GM12878 (cell line): Measurements from ENCODE around the gene SHISA4. TPM values are rescaled to one million over a fixed set of nuclear protein-coding genes. Genes with fewer than 3 reads are reported as not detected.

Experiments used
- ATAC-seq: fragments of 200-7000 bp; cut with Tn5 transposase; 3 replicates; pipeline ENCODE4 v1.9.1; 2020; ENCODE audit warnings: mild to moderate bottlenecking, moderate library complexity
- BruUV-seq: library from RNA; stranded (reverse); fragments of 400-500 nt; replicated peaks from 2 replicates; lab custom pipeline; 2021; lab: Mats Ljungman, UMichigan
- CTCF ChIA-PET: fragments of 300-600 bp; sonication (Branson Sonifier 250); formaldehyde crosslinking; extraction: SDS; loops from one replicate; lab custom pipeline; 2021; ENCODE audit warnings: inconsistent platforms; lab: Yijun Ruan, JAX
- POLR2A ChIA-PET: fragments of 350-600 bp; formaldehyde crosslinking; extraction: SDS; loops from one replicate; lab custom pipeline; 2021; ENCODE audit warnings: inconsistent platforms; lab: Charles Lee
- RAD21 ChIA-PET: fragments of 300-600 bp; sonication (Branson Sonifier 250); formaldehyde crosslinking; loops from one replicate; lab custom pipeline; 2023; ENCODE audit warnings: antibody characterized with exemption; ENCODE audit not compliant: unreplicated experiment; lab: Charles Lee
- SMC1A ChIA-PET: fragments of 300-600 bp; sonication (Branson Sonifier 250); formaldehyde crosslinking; loops from one replicate; lab custom pipeline; 2023; ENCODE audit not compliant: unreplicated experiment, uncharacterized antibody; lab: Charles Lee
- DNase-seq: peaks from one replicate; pipeline ENCODE4 v3.0.0-alpha.2; 2011; ENCODE audit warnings: low read depth, low spot score
- FAIRE-seq: peaks from 3 replicates; lab custom pipeline; 2011; peaks lifted over from hg19 to GRCh38; lab: Jason Lieb, UNC
- H2AFZ ChIP-seq: 2 replicates; pipeline ENCODE4 v1.6.0; 2011; ENCODE audit warnings: low read depth, low read length, control low read depth; ENCODE audit not compliant: control insufficient read depth
- H3K27ac ChIP-seq: 2 replicates; pipeline ENCODE4 v1.5.1; 2011; ENCODE audit warnings: control low read depth; ENCODE audit not compliant: control insufficient read depth, insufficient read depth
- H3K27me3 ChIP-seq, 2 experiments: replicated peaks in 1 of 2; 2 replicates each; pipeline versions ENCODE4 v1.6.0 to v1.6.1; 2011; ENCODE audit warnings: low read length in 1 of 2; ENCODE audit not compliant: control insufficient read depth in 2 of 2, insufficient read depth in 2 of 2
- H3K36me3 ChIP-seq, 2 experiments: 2 replicates each; pipeline ENCODE4 v1.5.1; 2011; ENCODE audit warnings: low read length in 1 of 2; ENCODE audit not compliant: control insufficient read depth in 2 of 2, insufficient read depth in 2 of 2
- H3K4me1 ChIP-seq: 2 replicates; pipeline ENCODE4 v1.6.1; 2011; ENCODE audit warnings: mild to moderate bottlenecking, low read length, moderate library complexity, mixed read lengths; ENCODE audit not compliant: control insufficient read depth, insufficient read depth
- H3K4me2 ChIP-seq: 2 replicates; pipeline ENCODE4 v1.6.0; 2011; ENCODE audit warnings: control low read depth; ENCODE audit not compliant: control insufficient read depth, insufficient read depth
- H3K4me3 ChIP-seq: fragments of 200-600 bp; sonication (generic); 2 replicates; pipeline ENCODE4 v1.5.1; 2016
- H3K79me2 ChIP-seq: 2 replicates; pipeline ENCODE4 v1.6.0; 2011; ENCODE audit warnings: low read length; ENCODE audit not compliant: control insufficient read depth, insufficient read depth
- H3K9ac ChIP-seq: 2 replicates; pipeline ENCODE4 v1.8.0; 2011; ENCODE audit warnings: low read length, control low read depth, mixed read lengths; ENCODE audit not compliant: control insufficient read depth, insufficient read depth
- H3K9me3 ChIP-seq: replicated peaks from 3 replicates; pipeline ENCODE4 v1.5.1; 2011; ENCODE audit warnings: mild to moderate bottlenecking, low read length; ENCODE audit not compliant: control insufficient read depth, insufficient read depth
- H4K20me1 ChIP-seq: 2 replicates; pipeline ENCODE4 v1.6.0; 2011; ENCODE audit not compliant: control insufficient read depth, insufficient read depth
- CHD1 ChIP-seq: IDR thresholded peaks from 2 replicates; pipeline ENCODE4 v1.6.1; 2012; ENCODE audit warnings: low read depth, low read length, improper control_type of control experiment
- CREB1 ChIP-seq: IDR thresholded peaks from 2 replicates; pipeline ENCODE4 v1.6.1; 2012; ENCODE audit warnings: low read depth, mild to moderate bottlenecking, inconsistent platforms
- CREM ChIP-seq: IDR thresholded peaks from 2 replicates; pipeline ENCODE4 v1.6.1; 2014; ENCODE audit warnings: antibody characterized with exemption, low read depth
- ESRRA ChIP-seq: IDR thresholded peaks from 2 replicates; pipeline ENCODE4 v1.6.1; 2012; ENCODE audit warnings: mild to moderate bottlenecking, low read length, improper control_type of control experiment
- FOXK2 ChIP-seq: fragments of 450-650 bp; IDR thresholded peaks from 2 replicates; pipeline ENCODE4 v1.6.1; 2017; ENCODE audit warnings: mild to moderate bottlenecking, moderate library complexity
- HCFC1 ChIP-seq: fragments of 150-350 bp; IDR thresholded peaks from 2 replicates; pipeline ENCODE4 v1.6.1; 2014; ENCODE audit warnings: low read length
- HDGF ChIP-seq: fragments of 450-650 bp; IDR thresholded peaks from 2 replicates; pipeline ENCODE4 v1.6.1; 2016; ENCODE audit warnings: antibody characterized with exemption
- IRF5 ChIP-seq: fragments of 450-650 bp; IDR thresholded peaks from 2 replicates; pipeline ENCODE4 v1.6.1; 2017; ENCODE audit warnings: borderline replicate concordance
- MAX ChIP-seq: IDR thresholded peaks from 2 replicates; pipeline ENCODE4 v1.6.1; 2012; ENCODE audit warnings: low read depth, low read length, improper control_type of control experiment
- MEF2A ChIP-seq: IDR thresholded peaks from 2 replicates; pipeline ENCODE4 v1.6.1; 2011; ENCODE audit warnings: low read depth, mild to moderate bottlenecking, low read length, moderate library complexity; ENCODE audit not compliant: insufficient read depth
- MTA2 ChIP-seq: fragments of 450-650 bp; IDR thresholded peaks from 2 replicates; pipeline ENCODE4 v1.6.1; 2016; ENCODE audit warnings: low read depth, mild to moderate bottlenecking, moderate library complexity
- MYB ChIP-seq: fragments of 150-350 bp; IDR thresholded peaks from 2 replicates; pipeline ENCODE4 v1.6.1; 2014; ENCODE audit warnings: mild to moderate bottlenecking, low read depth, low read length, borderline replicate concordance
- POLR2AphosphoS5 ChIP-seq: IDR thresholded peaks from 2 replicates; pipeline ENCODE4 v1.6.1; 2011; ENCODE audit warnings: mild to moderate bottlenecking, low read length, inconsistent platforms
- RAD21 ChIP-seq: IDR thresholded peaks from 2 replicates; pipeline ENCODE4 v1.6.1; 2011; ENCODE audit warnings: mild to moderate bottlenecking, low read depth, low read length, moderate library complexity; ENCODE audit not compliant: insufficient read depth
- SREBF2 ChIP-seq: IDR thresholded peaks from 2 replicates; pipeline ENCODE4 v1.6.1; 2012; ENCODE audit warnings: mild to moderate bottlenecking, low read length
- SRF ChIP-seq, 2 experiments: IDR thresholded peaks; 2 replicates each; pipeline ENCODE4 v1.6.1; 2011; ENCODE audit warnings: low read depth in 2 of 2, low read length in 2 of 2, mild to moderate bottlenecking in 1 of 2, moderate library complexity in 1 of 2
- WGBS: methylation state at CpG from one replicate; pipeline ENCODE4 v1.1.6; 2016; ENCODE audit warnings: low lambda C conversion rate; ENCODE audit not compliant: insufficient replicate concordance, insufficient coverage; ENCODE audit errors: missing lambda C conversion rate; 5-methylcytosine and 5-hydroxymethylcytosine counted together
- in situ Hi-C: fragments of 300-500 bp; cut with MboI; formaldehyde crosslinking; loops from 9 replicates; pipeline ENCODE4 v1.14.3; 2018; ENCODE audit warnings: mixed read lengths
- intact Hi-C: fragments of 100-400 bp; cut with micrococcal nuclease; formaldehyde crosslinking; loops from one replicate; pipeline ENCODE4 v1.14.2; 2022; ENCODE audit not compliant: unreplicated experiment
- polyA plus RNA-seq, 11 experiments: library from polyadenylated mRNA; depleted of rRNA in 4 of 11; unstranded in 6 of 11; stranded (reverse) in 5 of 11; fragments of >200 nt; fragmentation: Nextera tagmentation in 4 of 11; fragmentation: Illumina TruSeq in 1 of 11; extraction: Ambion mirVana in 4 of 11; extraction: Trizol in 1 of 11; gene quantifications; 1 replicate in 1 of 11; 2 replicates in 10 of 11; pipeline versions ENCODE4 v1.2.1 to v1.2.3, GENCODE V29; 2011 to 2016; ENCODE audit warnings: inconsistent platforms in 2 of 11, missing spikeins in 2 of 11, low read depth in 1 of 11
- total RNA-seq, 4 experiments: library from RNA; depleted of rRNA in 3 of 4; stranded (reverse); fragments of >200 nt in 3 of 4; fragmentation: Illumina TruSeq in 1 of 4; extraction: Trizol in 1 of 4; gene quantifications; 2 replicates each; pipeline versions ENCODE4 v1.2.1 to v1.2.3, GENCODE V29; 2013 to 2021
- TF ChIP-seq, protein P1 (sequence below): fragments of 450-650 bp; IDR thresholded peaks from 2 replicates; pipeline ENCODE4 v1.6.1; 2017; ENCODE audit warnings: mild to moderate bottlenecking

The SHISA4 gene
- total and polyA plus RNA-seq, 10 of the 15 experiments (the other 5 are each of a cell fraction or from before 2014, with no cell fraction given) = 0.07 TPM; not detected in 8

DNA sequence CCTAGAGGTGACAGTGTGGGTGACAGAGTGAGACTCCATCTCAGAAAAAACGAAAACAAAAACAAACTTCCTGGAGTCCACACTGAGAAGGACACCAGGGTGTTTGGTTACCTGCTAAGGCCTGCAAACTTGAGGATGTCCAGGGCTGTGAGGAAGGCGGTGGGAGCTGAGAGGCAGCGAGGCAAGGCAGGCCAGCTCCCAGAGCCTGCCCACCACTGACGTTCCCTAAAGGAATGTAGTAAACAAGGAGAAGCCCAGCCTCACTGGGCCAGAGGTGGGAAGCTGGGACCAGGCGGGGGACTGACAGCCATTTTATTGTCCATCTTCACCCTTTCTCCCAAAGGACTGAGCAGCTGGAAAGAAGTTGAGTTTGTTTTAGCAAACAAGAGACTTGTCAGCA lies 24.1 kb downstream of the SHISA4 start:
- Histone ChIP-seq H3K27ac (no peak overlapping the region), H4K20me1 (no peaks in the 10 kb centered on the region), H3K4me2 (no peak overlapping the region), H2AFZ (no peak overlapping the region), H3K36me3 (no peaks in the 10 kb centered on the region), H3K79me2 (no peaks in the 10 kb centered on the region), H3K9me3 (no peaks in the 10 kb centered on the region), H3K4me3 (no peak overlapping the region), H3K9ac (no peak overlapping the region), H3K27me3 (no peaks in the 10 kb centered on the region; a peak in 2 of 4 replicates), H3K4me1 (peaks cover 4% of the 10 kb centered on the region; the same call in 1 of the 2 replicates)
- in situ Hi-C loops (no loop called here), intact Hi-C loops (no loop called here)
- TF ChIP-seq SREBF2 = no peak
- TF ChIP-seq CREM = no peak
- TF ChIP-seq HCFC1 = no peak
- TF ChIP-seq ESRRA = no peak
- no peak for TF ChIP-seq CHD1
- TF ChIP-seq MAX = no peak
- no peak for TF ChIP-seq MYB
- no peak for TF ChIP-seq CREB1
- TF ChIP-seq IRF5 = no peak
- no peak for TF ChIP-seq POLR2AphosphoS5
- TF ChIP-seq RAD21 = no peak
- TF ChIP-seq MEF2A = no peak
- TF ChIP-seq, protein P1, sequence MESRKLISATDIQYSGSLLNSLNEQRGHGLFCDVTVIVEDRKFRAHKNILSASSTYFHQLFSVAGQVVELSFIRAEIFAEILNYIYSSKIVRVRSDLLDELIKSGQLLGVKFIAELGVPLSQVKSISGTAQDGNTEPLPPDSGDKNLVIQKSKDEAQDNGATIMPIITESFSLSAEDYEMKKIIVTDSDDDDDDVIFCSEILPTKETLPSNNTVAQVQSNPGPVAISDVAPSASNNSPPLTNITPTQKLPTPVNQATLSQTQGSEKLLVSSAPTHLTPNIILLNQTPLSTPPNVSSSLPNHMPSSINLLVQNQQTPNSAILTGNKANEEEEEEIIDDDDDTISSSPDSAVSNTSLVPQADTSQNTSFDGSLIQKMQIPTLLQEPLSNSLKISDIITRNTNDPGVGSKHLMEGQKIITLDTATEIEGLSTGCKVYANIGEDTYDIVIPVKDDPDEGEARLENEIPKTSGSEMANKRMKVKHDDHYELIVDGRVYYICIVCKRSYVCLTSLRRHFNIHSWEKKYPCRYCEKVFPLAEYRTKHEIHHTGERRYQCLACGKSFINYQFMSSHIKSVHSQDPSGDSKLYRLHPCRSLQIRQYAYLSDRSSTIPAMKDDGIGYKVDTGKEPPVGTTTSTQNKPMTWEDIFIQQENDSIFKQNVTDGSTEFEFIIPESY = no peak
- TF ChIP-seq MTA2 = no peak
- no peak for TF ChIP-seq HDGF
- TF ChIP-seq FOXK2 = no peak
- no peak for TF ChIP-seq SRF (IDR thresholded peaks at IDR 0.05; ENCODE audit: low read depth in 2 of 2, low read length in 2 of 2)
- ChIA-PET SMC1A (no interaction called here), RAD21 (no interaction called here), CTCF (interaction anchor here (2.1 kb wide), 1 partner anchor 17 kb away, joined by 11 read pairs; no protein-coding TSS in a partner anchor), POLR2A (no interaction called here)
- FAIRE-seq = no peak
- BruUV-seq = no TSS peak
- no peak for DNase-seq
- no peak for ATAC-seq
- WGBS = 52% methylated on average over 5 of the region's 5 CpGs
